Activated CD4-positive, alpha-beta T cell treated with anti-CD3 and anti-CD28 coated beads, Interleukin-2, amount 10 ng/mL, durations not matched to agents 24 days and 14 days (primary cell): Measurements from ENCODE around the gene GPC5. TPM values are rescaled to one million over a fixed set of nuclear protein-coding genes. Genes with fewer than 3 reads are reported as not detected.

ENCODE experiments used
- DNase-seq: peaks from one replicate; pipeline ENCODE4 v3.0.0; 2022
- H3K27ac Mint-ChIP-seq: one replicate; pipeline ENCODE4 v1.8.0; 2022; ENCODE audit warnings: mild to moderate bottlenecking, mixed read lengths
- H3K27me3 Mint-ChIP-seq: one replicate; pipeline ENCODE4 v1.8.0; 2022; ENCODE audit warnings: mixed read lengths
- H3K36me3 Mint-ChIP-seq: one replicate; pipeline ENCODE4 v1.8.0; 2022; ENCODE audit warnings: low read depth, mild to moderate bottlenecking, mixed read lengths
- H3K4me1 Mint-ChIP-seq: one replicate; pipeline ENCODE4 v1.8.0; 2021; ENCODE audit warnings: mixed read lengths
- H3K4me3 Mint-ChIP-seq: one replicate; pipeline ENCODE4 v1.8.0; 2022; ENCODE audit warnings: mild to moderate bottlenecking, moderate library complexity, mixed read lengths
- H3K9me3 Mint-ChIP-seq: one replicate; pipeline ENCODE4 v1.8.0; 2021; ENCODE audit warnings: mixed read lengths
- intact Hi-C: fragments of 100-400 bp; cut with micrococcal nuclease; formaldehyde crosslinking; loops from one replicate; pipeline ENCODE4 v1.15.1; 2023
- total RNA-seq: library from RNA; stranded (reverse); gene quantifications from 2 replicates; pipeline ENCODE4 v1.2.3, GENCODE V29; 2022

The GPC5 gene
- total RNA-seq, 1 donor from 2014 or later, result not detected

- Mint-ChIP-seq H3K27me3 (no peaks in the 10 kb centered on the region), H3K9me3 (no peaks in the 10 kb centered on the region), H3K4me3 (no peak overlapping the region), H3K27ac (no peak overlapping the region), H3K36me3 (no peaks in the 10 kb centered on the region), H3K4me1 (no peaks in the 10 kb centered on the region)
- no peak for DNase-seq
- intact Hi-C loops, result no loop called here
These were observed 341.3 kb downstream of the GPC5 start for GRCh38 chr13:91739751-91740150.

DNA sequence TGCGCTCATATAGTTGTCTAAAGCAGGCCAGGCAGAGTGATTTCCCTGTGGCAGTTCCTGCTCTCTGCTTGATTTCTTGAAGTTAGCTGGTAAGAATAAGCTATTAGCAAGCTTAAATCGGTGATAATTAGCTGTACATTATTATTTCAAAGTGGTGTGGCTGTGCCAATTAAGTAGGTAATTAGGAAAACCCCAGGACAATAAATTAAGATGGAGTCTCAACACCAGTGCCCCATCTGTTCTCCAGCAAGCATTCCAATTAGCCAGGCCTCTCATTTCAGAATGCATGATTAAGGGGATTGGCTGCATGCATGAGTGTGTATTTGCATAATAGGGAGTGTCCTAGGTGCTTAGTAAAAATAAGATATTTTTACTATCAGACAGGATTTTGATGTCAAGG, 342.3 kb downstream of the GPC5 start:
- Mint-ChIP-seq H3K4me1 (no peaks in the 10 kb centered on the region), H3K4me3 (no peak overlapping the region), H3K27ac (no peak overlapping the region), H3K9me3 (no peaks in the 10 kb centered on the region), H3K27me3 (no peaks in the 10 kb centered on the region), H3K36me3 (no peaks in the 10 kb centered on the region)
- DNase-seq, result no peak
- intact Hi-C loops, result no loop called here

DNA sequence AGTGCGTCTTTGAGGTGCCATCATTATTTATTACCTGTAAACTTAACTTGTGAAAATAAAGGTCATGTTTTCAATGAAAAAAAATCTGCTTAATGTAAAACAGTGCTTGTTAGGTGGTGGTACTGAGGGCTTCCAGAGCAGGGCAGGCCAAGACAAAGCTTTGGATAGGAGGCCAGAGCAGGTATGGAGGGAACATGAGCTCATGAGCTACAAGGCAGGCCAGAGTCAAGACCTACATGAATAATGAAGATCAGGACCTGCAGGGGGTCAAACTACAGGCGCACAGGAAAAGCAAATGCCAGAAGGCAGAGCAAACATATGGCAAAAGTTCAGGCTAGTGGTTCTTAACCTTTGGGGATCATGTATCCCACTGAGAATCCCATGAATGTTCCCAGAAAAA, 343.5 kb downstream of the GPC5 start:
- no peaks in the 10 kb centered on the region for H3K27me3 Mint-ChIP-seq
- intact Hi-C loops, result no loop called here
- H3K36me3 Mint-ChIP-seq, result no peaks in the 10 kb centered on the region
- no peak overlapping the region for H3K27ac Mint-ChIP-seq
- H3K9me3 Mint-ChIP-seq, result no peaks in the 10 kb centered on the region
- H3K4me3 Mint-ChIP-seq, result no peak overlapping the region
- no peaks in the 10 kb centered on the region for H3K4me1 Mint-ChIP-seq
- no peak for DNase-seq

DNA sequence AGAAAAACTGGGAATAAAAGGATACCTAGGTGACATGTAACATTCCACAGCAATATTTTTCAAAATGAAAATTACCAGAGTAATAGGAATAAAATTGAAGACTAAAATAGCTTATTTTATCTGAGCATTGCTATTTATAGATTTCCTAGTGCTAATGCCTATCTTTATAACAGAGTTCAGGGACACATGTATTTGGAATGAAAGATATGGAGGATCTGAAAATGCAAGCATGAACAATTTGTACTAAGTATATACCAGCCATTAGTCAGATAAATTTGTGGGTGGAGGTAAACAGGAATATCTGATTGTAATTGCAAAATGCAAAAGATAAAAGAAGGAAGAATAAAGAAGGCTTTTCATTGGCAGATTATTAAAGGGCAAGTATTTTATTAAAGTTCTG, 345.9 kb downstream of the GPC5 start:
- H3K4me1 Mint-ChIP-seq, result no peaks in the 10 kb centered on the region
- no peaks in the 10 kb centered on the region for H3K36me3 Mint-ChIP-seq
- H3K4me3 Mint-ChIP-seq, result no peak overlapping the region
- no peak overlapping the region for H3K27ac Mint-ChIP-seq
- intact Hi-C loops, result no loop called here
- DNase-seq, result no peak
- no peaks in the 10 kb centered on the region for H3K27me3 Mint-ChIP-seq
- H3K9me3 Mint-ChIP-seq, result no peaks in the 10 kb centered on the region

DNA sequence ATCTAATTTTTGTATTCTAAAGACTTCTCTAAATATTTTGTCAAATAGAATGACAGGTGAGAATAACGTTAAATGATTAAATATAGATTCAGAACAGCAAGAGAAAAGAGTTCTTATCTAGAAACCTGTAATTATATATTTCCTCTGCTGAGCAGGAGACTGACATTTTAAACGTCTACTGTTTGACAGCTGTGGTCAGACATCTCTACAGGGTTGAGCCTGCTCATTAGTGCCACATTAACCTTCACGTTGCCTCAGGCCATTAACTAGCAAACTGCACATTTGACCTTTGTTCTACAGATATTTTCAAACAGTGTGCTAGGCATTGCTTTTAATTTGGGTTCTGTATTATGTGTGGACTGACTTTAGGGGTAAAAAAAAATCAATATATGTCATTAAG, 347.5 kb downstream of the GPC5 start:
- Mint-ChIP-seq H3K27ac (no peak overlapping the region), H3K4me3 (no peak overlapping the region), H3K4me1 (no peaks in the 10 kb centered on the region), H3K36me3 (no peaks in the 10 kb centered on the region), H3K27me3 (no peaks in the 10 kb centered on the region), H3K9me3 (no peaks in the 10 kb centered on the region)
- intact Hi-C loops, result no loop called here
- DNase-seq, result no peak

- DNase-seq, result no peak
- intact Hi-C loops, result no loop called here
- H3K27me3 Mint-ChIP-seq, result no peaks in the 10 kb centered on the region
- no peaks in the 10 kb centered on the region for H3K9me3 Mint-ChIP-seq
- H3K4me1 Mint-ChIP-seq, result no peaks in the 10 kb centered on the region
- no peak overlapping the region for H3K4me3 Mint-ChIP-seq
- H3K27ac Mint-ChIP-seq, result no peak overlapping the region
- no peaks in the 10 kb centered on the region for H3K36me3 Mint-ChIP-seq
These were observed 348.8 kb downstream of the GPC5 start for GRCh38 chr13:91747186-91747585.

DNA sequence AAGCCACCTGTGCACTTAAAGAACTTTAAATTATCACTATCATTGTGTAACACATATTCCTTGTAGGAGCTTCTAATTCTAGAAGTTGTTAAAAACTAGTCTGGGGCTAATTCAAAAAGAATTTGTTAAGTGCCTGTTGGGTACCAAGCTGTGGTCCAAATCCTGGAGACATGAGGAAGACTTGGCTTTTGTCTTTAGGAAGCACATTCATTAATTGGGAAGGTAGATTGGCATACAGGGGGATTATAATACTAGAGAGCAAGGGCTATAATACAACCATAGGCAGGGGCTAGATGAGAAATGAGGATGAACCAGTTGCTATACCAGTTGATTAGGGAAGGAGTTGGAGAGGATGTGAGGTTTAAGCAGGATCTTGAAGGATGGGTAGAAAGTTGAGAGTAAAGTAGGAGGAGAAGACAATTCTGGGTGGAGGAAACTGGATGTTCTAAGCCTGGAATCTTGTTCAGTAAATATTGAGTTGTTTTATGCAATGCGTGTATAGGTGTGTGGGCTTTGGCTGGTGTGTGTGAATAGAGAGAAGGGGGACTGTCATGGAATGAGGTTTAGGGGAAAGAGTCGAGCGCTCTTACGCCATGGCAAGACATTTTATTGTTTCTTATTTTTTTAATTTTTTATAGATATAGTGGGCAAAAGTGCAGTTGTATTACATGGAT, 350.1 kb downstream of the GPC5 start:
- Mint-ChIP-seq H3K9me3 (no peaks in the 10 kb centered on the region), H3K36me3 (no peaks in the 10 kb centered on the region), H3K27me3 (no peaks in the 10 kb centered on the region), H3K4me3 (no peak overlapping the region), H3K4me1 (no peaks in the 10 kb centered on the region), H3K27ac (no peak overlapping the region)
- DNase-seq, result no peak
- intact Hi-C loops, result no loop called here

- Mint-ChIP-seq H3K36me3 (no peaks in the 10 kb centered on the region), H3K4me3 (no peak overlapping the region), H3K9me3 (no peaks in the 10 kb centered on the region), H3K4me1 (no peaks in the 10 kb centered on the region), H3K27me3 (no peaks in the 10 kb centered on the region), H3K27ac (no peak overlapping the region)
- no peak for DNase-seq
- intact Hi-C loops, result no loop called here
These were observed 360.3 kb downstream of the GPC5 start for GRCh38 chr13:91758724-91759123.

- Mint-ChIP-seq H3K27ac (no peak overlapping the region), H3K27me3 (no peaks in the 10 kb centered on the region), H3K36me3 (no peaks in the 10 kb centered on the region), H3K4me3 (no peak overlapping the region), H3K4me1 (no peaks in the 10 kb centered on the region), H3K9me3 (no peaks in the 10 kb centered on the region)
- intact Hi-C loops, result no loop called here
- DNase-seq, result no peak
These were observed 364.5 kb downstream of the GPC5 start for GRCh38 chr13:91762957-91763356.

DNA sequence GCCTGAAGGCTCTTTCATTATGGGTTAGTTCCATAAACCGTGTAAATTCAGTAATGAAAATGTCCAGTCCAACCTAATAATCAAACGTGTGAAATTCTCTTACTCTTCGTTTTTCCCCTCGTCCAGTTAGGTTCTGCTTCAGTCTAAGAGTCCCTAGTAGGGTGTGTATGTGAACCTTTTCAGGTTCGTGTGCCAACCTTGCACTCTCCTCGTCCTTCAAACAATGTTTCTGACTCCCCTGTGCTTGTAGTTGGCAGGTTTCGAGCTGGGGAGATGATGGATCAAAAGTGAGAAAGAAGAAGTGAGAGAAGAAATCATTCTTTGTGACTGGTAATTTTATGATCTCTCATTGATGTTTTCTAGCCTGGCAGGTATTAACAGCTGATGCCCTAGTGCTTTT, 366.1 kb downstream of the GPC5 start:
- no peaks in the 10 kb centered on the region for H3K36me3 Mint-ChIP-seq
- H3K27me3 Mint-ChIP-seq, result no peaks in the 10 kb centered on the region
- no peak overlapping the region for H3K27ac Mint-ChIP-seq
- no peaks in the 10 kb centered on the region for H3K9me3 Mint-ChIP-seq
- H3K4me3 Mint-ChIP-seq, result no peak overlapping the region
- no peaks in the 10 kb centered on the region for H3K4me1 Mint-ChIP-seq
- intact Hi-C loops, result no loop called here
- no peak for DNase-seq

DNA sequence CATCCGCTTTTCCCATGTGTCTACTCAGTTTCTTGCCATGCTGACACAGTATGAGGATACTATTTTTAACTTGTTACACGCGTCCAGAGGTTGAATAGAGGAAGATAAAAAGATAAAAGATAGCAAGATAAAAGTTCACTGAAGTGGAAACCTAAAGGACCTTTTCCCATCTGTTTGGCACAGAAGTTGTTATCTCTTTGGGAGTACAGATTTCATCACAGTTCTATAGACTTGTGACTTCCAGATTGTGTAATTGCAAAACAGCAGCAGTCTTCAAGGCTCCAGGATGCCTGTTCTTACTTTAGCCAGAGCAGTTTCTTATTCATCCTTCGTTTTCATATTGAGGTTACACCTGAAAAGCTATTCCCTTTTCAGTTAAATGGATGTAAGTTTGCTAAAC, 369.2 kb downstream of the GPC5 start:
- H3K36me3 Mint-ChIP-seq, result no peaks in the 10 kb centered on the region
- H3K4me1 Mint-ChIP-seq, result no peaks in the 10 kb centered on the region
- DNase-seq, result no peak
- H3K27me3 Mint-ChIP-seq, result no peaks in the 10 kb centered on the region
- H3K4me3 Mint-ChIP-seq, result no peak overlapping the region
- intact Hi-C loops, result no loop called here
- H3K9me3 Mint-ChIP-seq, result no peaks in the 10 kb centered on the region
- no peak overlapping the region for H3K27ac Mint-ChIP-seq

GRCh38 chr13:91768746-91769145, 370.3 kb downstream of the GPC5 start:
- Mint-ChIP-seq H3K27me3 (no peaks in the 10 kb centered on the region), H3K4me1 (no peaks in the 10 kb centered on the region), H3K36me3 (no peaks in the 10 kb centered on the region), H3K9me3 (no peaks in the 10 kb centered on the region), H3K27ac (no peak overlapping the region), H3K4me3 (no peak overlapping the region)
- intact Hi-C loops, result no loop called here
- no peak for DNase-seq

DNA sequence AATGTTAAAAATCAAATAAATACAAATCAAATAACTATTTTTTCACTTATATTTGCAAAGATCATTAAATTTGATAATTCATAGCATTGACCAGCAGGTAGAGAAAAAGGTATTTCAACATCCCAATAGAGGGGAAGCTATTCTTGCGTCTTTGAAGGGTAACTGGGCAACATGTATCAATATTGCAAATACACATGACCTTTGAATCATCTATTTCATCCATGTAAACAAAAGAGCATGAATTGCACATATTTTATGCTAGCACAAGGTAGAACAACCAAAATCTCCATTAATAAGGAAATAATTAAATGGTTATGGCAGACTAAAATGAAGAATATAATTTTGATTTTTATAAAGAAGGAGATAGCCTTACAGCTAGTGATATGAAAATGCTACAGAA, 372.8 kb downstream of the GPC5 start:
- intact Hi-C loops, result no loop called here
- H3K36me3 Mint-ChIP-seq, result no peaks in the 10 kb centered on the region
- DNase-seq, result no peak
- H3K4me3 Mint-ChIP-seq, result no peak overlapping the region
- H3K4me1 Mint-ChIP-seq, result no peaks in the 10 kb centered on the region
- no peaks in the 10 kb centered on the region for H3K9me3 Mint-ChIP-seq
- no peak overlapping the region for H3K27ac Mint-ChIP-seq
- no peaks in the 10 kb centered on the region for H3K27me3 Mint-ChIP-seq

- H3K36me3 Mint-ChIP-seq, result no peaks in the 10 kb centered on the region
- H3K4me3 Mint-ChIP-seq, result no peak overlapping the region
- H3K27me3 Mint-ChIP-seq, result no peaks in the 10 kb centered on the region
- no peak overlapping the region for H3K27ac Mint-ChIP-seq
- no peak for DNase-seq
- intact Hi-C loops, result no loop called here
- no peaks in the 10 kb centered on the region for H3K4me1 Mint-ChIP-seq
- no peaks in the 10 kb centered on the region for H3K9me3 Mint-ChIP-seq
These were observed 375.3 kb downstream of the GPC5 start for GRCh38 chr13:91773591-91774227.

DNA sequence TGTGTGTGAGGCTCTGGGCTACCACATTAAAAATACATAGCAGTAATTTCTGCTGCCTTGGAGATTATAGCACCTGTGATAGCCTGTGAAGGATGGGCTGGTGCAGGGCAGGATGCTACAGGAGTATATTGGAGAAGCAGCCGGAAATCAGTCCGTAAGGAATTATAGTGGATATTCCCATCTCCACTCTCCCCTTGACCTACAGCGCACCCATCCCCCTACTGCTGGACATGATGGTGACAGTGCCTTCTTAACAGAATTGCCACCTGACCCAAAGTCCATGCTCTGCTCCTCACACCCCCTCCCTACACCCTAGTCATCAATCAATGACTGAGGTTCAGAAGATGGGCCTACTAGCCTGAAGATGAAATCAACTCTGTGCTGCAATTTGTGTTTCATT, 376.0 kb downstream of the GPC5 start:
- Mint-ChIP-seq H3K4me1 (no peaks in the 10 kb centered on the region), H3K27ac (no peak overlapping the region), H3K27me3 (no peaks in the 10 kb centered on the region), H3K36me3 (no peaks in the 10 kb centered on the region), H3K9me3 (no peaks in the 10 kb centered on the region), H3K4me3 (no peak overlapping the region)
- intact Hi-C loops, result no loop called here
- no peak for DNase-seq
